ENCODE data around the gene FAAP20.

- no peak for TF ChIP-seq CTCF (conservative IDR thresholded peaks at IDR 0.05 in 1 of 2, IDR thresholded peaks at IDR 0.05 in 1 of 2; ENCODE audit: extremely low read depth in 1 of 2, insufficient read depth in 1 of 2, low read depth in 1 of 2, low read length in 2 of 2)
- TF ChIP-seq EZH2 (IDR thresholded peaks at IDR 0.05; ENCODE audit: borderline replicate concordance, low read length): no peak
These were observed 12.2 kb downstream of the FAAP20 start for GRCh38 chr1:2182376-2182775.
